GM18951 (cell line): ENCODE data around the gene FGF6.
"Not testable (repeated sequence)": the region's sequence is repeated elsewhere in the genome, so short reads cannot be mapped to it uniquely, and the experiment has no call there.

Experiments
- POLR2A ChIP-seq: IDR thresholded peaks from 4 replicates; pipeline ENCODE4 v1.6.1; 2011; ENCODE audit warnings: mild to moderate bottlenecking; ENCODE audit not compliant: insufficient read length, insufficient read depth; ENCODE audit errors: extremely low read depth
- in situ Hi-C: fragments of 300-500 bp; cut with MboI; formaldehyde crosslinking; loops from one replicate; pipeline ENCODE4 v1.12.0; 2022; ENCODE audit warnings: low sequenced_read_pairs, mixed read lengths, inconsistent platforms; ENCODE audit not compliant: unreplicated experiment

The FGF6 gene

GRCh38 chr12:4424422-4424821 is 21.2 kb downstream of the FGF6 start:
- TF ChIP-seq POLR2A: no peak
- in situ Hi-C loops: no loop called here

DNA sequence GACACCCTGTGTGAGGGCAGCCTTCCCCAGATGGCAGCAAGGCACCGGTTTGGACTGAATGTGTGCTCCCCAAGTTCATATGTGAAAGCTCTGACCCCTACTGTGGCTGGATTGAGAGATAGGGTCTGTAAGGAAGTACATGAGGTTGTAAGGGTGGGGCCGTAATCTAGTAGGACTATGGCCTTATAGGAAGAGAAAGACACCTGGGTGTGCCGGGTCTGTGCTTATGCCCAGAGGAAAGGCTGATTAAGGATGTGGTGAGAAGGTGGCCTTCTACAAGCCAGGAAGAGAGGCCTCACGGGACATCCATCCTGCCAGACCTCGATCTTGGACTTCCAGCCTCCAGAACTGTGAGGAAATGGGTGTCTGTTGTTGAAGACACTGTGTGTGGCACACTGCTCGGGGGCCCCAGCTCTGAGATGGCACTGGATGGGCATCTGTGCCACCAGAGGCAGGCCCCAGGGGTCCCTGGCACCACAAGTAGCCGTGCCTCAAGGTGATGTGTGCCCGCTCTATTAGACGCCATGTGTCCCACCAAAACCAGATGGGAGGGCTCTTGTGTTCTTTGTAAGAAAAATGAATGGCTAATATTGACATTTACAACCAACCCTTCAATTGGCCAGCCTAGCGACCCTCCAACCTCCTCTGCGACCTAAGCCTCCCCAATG is 22.0 kb downstream of the FGF6 start:
- TF ChIP-seq POLR2A: no peak
- in situ Hi-C loops: no loop called here

DNA sequence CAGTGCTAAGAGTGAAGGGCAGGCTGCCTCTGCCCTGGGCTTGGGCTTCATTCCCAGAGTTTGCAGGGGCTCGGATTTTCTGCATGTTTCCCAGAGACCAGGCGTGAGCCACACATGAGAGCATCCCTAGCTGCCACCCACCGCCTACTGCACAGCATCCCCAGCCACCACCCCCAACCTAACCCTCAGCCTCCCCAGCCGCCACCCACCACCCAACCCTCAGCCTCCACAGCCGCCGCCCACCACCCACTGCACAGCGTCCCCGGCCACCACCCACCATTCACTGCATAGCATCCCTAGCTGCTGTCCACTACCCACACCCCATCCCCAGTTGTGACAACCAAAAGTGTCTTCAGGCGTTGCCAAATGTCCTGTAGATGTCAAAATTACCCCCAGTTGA is 22.6 kb downstream of the FGF6 start:
- in situ Hi-C loops: no loop called here
- TF ChIP-seq POLR2A: no peak

DNA sequence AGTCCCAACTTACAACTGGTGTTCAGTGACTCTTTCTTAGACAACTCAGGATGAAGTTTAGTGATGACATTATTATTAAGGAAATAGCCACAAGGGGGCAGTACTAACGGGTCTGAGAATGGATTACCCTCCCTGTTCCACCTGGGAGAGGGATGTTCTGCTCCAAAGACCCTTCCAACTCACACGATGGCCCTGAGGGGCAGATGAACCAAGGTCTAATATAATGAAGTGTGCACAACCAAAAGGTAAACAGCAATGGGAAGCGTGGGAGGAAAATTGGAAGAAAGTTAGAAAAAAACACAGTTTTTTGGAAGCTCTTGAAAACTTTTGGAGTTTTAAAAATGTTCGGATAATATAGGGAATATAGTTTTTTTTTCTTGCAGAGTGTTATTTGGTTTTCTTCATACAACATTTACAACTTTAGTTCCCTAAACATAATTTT is 24.0 kb downstream of the FGF6 start:
- in situ Hi-C loops: no loop called here
- no peak for TF ChIP-seq POLR2A

DNA sequence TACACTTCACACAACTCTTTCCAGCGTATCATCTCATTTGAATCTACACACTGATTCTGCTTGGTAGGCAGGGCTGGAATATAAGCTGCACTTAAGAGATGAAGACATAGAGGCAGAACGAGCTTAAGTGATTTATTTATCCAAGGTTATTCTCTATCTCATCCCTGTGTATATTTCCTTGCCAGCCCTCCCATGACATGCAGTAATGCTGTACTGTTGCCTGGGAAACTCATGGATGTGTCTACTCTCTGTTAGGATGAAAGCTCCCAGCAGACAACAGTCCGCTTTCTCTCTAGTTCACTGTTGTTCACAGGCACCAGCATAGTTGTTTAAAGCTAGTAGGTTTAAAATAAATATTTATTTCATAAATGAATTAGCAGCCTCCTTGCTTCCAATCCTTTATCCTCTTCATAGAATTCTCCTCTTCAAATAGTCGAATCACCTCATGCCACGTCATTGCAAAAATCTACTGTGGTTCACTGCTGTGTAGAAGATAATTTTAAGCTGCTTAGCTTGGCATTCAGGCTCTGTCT is 25.4 kb downstream of the FGF6 start:
- TF ChIP-seq POLR2A: no peak
- in situ Hi-C loops: no loop called here

- TF ChIP-seq POLR2A: no peak
- in situ Hi-C loops: no loop called here
These were observed 26.7 kb downstream of the FGF6 start for GRCh38 chr12:4418913-4419312.

DNA sequence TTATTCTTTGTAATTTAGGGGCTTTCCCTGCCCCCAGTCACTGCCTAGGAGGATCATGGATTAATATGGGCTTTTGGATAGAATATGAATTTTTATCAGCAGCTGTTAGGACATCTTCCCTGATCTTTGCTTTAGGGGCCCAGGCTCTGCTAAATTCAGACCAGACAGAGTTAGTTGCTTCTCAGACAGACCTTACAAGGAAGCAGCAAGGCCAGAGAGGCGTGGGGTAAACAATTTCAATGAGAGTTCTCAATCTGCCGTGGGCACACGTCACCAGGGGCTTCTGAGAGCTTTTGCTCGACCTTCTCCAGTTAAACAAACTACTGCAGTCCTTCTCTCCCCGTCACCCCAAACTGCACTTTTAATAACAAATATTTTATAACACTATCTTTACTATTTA is 27.7 kb downstream of the FGF6 start:
- in situ Hi-C loops: no loop called here
- no peak for TF ChIP-seq POLR2A

DNA sequence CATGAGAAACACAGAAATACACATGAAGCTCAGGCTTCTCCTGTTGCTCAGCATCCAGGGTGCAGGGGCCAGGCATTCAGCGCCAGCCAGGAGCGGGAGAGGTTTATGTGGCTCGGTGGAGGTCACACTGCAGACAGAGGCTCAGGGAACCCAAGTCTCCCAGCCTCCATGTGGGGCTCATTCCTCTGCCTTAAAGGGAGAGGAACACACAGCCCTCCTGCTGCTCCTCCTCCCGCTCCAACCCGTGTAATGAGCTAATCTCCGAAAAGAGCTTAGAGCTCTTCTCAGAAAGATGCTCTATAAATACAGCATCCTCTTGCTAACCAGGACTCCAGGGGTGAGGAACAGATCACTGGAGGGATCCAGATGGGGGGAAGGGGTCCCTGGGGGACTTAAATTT is 28.2 kb downstream of the FGF6 start:
- no peak for TF ChIP-seq POLR2A
- in situ Hi-C loops: no loop called here

GRCh38 chr12:4416276-4416675 is 29.3 kb downstream of the FGF6 start:
- in situ Hi-C loops: no loop called here
- TF ChIP-seq POLR2A: no peak

GRCh38 chr12:4412465-4412864 is 33.1 kb downstream of the FGF6 start:
- in situ Hi-C loops: no loop called here
- no peak for TF ChIP-seq POLR2A

GRCh38 chr12:4412056-4412455 is 33.6 kb downstream of the FGF6 start:
- TF ChIP-seq POLR2A: no peak
- in situ Hi-C loops: no loop called here

DNA sequence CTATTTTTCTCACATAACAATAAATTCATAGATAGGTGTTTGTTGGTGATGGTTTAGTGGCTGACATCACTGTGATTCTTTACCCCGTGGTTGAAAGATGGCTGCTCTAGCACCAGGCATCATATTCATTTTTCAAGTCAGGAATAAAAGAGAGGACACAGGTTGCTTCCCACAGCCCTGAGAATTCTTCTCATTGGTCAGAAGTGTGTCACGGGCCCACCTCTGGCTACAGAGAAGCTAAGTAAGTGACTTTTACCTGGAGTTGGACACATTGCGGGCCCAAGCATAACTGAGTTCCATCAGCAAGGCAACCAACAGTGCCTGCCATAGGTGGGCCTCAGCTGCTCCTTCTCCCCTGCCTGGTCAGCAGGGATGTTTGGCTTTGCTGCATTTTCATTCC is 38.5 kb downstream of the FGF6 start:
- in situ Hi-C loops: no loop called here
- TF ChIP-seq POLR2A: no peak

- in situ Hi-C loops: not testable (repeated sequence)
These were observed 40.6 kb downstream of the FGF6 start for GRCh38 chr12:4404877-4405637.

GRCh38 chr12:4402996-4403395 is 42.6 kb downstream of the FGF6 start:
- in situ Hi-C loops: no loop called here
- TF ChIP-seq POLR2A: no peak
